Stimulated activated CD4-positive, alpha-beta T cell treated with anti-CD3 and anti-CD28 coated beads, Interleukin-2, amount 100 ng/mL, for 48 hours (primary cell): ENCODE data around the gene CAPN5.

Experiments
- DNase-seq, 2 donors: peaks; one replicate each; pipeline ENCODE4 v3.0.0-alpha.2; 2020

Gene CAPN5

DNA sequence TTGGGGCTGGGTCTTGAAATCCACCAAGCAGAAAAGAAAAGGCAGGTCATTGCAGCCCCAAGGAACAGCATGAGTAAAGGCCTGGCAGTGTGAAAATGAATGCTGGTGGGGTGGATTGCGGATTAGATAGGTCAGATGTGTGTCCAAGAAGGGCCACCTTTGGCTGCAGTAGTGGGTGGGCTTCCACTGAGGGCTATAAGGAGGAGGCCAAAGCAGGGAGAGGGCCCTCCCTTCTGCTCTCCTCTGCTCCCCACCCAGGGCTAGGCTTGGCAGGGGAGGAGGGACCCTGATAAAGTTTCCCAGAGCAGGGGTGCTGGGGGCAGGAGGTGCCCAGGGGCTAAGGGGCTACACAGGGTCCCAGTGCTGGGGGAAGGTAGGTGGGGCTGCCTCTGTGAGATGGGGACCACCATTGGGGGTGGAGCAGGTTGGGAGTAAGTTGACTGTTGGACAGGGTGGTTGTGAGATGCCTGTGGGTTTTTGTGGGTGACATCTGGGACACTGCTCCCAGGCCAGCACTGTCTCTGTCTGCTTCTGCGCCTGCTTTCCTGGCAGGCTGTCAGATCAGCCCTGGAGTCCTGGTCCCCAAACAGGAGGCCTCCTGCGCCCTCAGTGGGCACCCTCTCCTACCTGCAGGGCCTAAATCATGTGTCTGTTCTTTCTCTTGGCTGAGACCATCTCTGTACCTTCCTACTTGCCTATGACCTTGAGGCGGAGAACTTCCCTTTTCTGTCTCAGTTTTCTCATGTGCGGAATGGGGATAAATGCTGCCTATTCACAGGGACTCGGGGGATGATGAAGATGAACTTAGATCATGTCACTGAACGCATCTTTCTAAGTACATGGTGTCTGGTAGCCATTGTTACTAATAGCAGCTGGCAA, 1.9 kb downstream of the CAPN5 start:
- DNase-seq, result no peak

DNA sequence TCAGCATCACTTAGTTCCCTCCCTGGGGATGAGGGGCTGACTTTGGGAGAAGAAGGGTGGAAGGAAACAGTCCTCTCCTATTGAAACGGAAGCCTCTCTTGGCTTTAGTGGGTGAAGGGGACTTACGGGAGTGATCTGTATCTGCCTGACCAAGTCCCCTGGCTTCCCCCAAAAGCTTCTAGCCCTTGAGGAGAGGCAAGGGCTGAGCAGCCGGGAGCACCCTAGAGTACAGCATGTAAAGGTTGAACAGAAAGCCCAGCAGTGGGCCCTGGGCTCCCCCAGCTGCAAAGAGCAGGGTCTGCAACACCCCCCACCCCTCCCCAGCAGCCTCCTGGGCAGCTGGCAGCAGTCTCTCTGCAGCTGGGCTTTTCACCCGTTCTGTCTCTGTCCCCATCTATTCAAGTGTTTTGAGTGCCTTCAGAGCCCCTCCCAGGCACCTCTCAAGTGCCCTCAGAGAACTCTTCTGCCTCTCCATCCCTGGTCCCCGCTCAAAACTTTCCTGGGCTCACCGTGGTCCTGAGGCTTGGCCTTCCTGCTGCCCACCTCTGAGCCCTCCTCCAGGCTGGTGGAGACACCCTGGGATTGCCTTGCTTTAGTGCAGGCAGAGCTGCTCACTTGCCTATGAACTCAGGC, 2.7 kb downstream of the CAPN5 start:
- DNase-seq, result no peak

DNA sequence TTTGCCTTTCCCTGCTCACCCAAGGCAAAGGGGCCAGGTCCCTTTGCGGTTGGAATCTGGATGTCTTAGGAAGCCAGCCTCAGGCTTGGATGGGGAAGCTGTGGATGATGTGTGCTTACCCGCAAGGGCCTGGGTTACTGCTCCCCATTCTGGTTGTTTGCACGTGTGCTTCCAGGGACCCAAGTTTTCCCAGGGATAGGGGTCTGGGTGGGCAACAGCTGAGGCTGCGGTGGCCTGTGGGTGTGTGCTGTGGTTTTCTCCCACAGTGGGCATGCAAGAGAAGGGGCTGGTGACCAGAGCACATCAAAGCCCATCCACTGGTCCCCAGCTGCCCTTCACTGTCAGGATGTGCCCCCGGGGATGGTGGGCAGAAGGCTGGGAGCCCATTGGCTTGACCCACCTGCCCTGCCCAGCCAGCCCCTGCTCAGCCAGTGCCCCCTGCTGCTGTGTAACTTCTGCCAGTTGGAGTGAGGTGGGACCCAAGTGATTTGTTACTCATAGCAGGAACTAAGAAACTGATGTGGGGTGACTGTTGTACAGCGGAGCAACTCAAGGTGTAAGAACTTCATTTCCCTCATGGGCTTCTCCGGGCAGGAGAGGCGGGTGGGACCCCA, 3.3 kb downstream of the CAPN5 start:
- DNase-seq, result no peak

DNA sequence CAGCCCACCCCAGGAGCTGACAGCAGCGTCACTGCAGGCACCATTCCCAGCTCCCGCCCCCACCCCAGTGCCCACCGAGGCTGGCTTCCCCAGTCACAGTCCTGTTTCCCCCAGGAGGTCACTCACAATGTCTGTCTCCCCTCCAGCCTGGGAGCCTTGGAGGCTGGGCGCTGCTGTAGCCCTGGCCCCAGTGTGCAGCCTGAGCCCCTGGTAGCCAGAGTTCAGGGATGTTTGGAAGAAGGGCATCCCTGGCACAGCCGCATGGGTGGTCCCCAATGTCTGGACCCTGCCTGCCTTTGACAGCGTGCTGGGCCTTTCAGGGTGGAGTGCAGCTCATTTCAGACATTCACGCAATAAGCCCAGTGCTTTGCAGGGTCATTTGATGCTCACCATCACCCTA, 4.3 kb downstream of the CAPN5 start:
- no peak for DNase-seq

DNA sequence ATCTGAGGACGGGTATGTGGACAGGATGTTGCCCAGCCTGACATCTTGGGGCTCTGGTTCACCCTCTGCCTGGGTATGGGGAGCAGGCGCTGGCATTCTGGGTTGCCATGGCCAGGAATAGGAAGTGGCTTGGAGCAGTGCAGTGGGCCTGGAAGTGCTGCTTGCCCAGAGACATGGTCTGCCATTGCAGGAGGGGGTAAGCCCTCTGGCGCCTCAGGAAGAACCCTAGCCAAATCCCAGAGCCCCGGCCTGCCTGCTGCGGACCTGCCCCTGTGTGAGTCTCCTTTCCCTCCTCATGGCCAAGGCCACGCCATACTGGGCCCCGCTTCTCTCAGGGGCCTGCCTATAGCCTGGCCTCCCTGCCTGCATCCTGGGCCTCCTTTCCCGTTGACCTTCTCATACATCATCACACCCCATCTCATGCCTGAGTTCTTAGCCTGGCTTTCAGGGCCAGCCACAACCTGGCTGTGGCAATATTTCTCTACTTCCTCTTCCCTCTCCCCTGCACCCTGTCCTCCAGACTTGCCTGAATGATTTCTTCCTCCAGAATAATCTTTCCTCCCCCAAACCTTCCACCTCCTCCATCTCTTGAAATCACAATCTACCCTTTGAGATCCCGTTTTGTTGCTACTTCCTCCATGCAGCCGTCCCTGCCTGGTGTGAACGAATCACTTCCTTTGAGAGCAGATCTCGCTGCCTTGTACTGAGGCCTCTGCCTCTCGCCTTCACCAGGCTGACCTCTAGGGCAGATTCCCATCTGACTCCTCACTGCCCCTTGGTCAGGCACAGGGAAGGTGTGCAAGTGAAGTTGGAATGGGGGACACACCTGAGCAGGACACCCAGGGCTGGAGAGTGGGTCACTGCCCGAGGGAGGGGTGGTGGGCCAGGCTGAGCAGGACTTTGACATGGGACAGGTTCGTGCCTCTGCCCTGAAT, 5.2 kb downstream of the CAPN5 start:
- no peak for DNase-seq

DNA sequence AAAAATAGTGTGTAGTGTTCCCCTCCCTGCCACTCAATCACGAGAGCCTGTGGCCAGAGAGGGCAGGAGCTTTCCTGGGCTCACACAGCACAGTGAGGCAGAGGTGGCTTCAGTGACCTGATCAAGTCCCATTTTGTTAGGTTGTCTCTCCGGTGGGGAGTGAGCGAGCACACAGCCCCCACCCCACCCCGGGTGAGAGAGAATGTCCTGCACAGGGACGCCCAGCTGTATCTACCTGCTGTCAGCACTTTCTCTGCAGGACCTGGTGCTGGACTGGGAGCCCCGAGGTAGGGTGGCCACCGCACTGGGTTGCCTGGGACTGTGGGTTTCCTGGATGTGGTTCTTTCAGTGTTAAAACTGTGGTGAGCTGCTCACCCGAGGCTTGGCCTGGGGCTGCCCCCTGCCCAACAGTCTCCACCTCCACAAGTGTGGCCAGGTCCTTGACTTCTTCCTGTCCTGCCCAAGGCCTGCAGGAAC, 6.1 kb downstream of the CAPN5 start:
- no peak for DNase-seq

DNA sequence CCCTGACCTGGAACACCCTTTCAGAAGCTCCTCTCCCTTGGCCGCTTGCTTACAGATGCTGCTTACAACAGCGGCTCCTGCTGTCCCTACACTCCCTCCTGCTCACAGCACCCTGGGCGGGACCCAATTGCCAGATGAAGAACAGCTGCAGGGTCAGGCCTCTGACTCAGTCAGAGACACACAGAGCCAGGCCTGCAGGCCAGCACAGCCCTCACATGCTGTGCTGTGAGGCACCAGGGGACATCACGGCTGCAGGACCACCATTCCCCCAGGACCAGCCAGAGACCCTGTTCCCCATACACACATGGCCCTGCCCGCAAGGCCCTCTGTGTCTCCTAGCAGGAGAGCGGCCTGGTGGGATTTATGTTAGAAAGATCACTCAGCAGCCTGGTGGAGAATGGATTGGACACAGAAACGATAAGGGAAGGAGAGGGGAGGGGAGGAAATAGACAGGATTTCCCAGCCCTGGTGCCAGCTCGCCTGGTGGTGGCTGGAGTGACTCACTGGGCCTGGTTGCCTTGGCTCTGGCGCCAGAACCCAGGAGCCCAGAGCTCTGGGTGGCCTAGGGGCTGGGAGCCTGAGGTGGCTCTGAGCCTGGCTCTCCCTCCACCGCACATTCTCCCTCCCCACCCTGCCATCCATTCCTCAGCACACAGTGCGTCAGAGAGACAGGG, 6.7 kb downstream of the CAPN5 start:
- no peak for DNase-seq

DNA sequence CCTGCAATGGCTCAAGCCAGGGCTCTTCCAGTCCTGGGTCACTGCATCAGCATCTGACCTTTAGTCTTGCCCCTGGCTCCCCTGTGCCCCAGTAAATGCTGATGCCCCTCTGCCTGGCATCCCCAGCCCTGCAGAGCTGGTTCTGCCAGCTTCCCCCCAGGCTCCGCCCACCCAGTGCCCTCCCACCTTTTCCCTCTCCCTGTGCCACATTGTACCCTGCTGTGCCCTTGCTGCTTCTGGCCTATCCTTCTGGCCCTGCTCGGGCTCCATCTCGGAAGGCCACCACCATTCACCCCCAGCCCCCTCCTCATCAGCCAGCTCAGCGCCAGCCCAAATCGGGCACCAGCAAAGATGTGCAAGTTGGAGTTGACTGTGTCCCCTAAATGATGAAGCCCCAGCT, 7.4 kb downstream of the CAPN5 start:
- no peak for DNase-seq

DNA sequence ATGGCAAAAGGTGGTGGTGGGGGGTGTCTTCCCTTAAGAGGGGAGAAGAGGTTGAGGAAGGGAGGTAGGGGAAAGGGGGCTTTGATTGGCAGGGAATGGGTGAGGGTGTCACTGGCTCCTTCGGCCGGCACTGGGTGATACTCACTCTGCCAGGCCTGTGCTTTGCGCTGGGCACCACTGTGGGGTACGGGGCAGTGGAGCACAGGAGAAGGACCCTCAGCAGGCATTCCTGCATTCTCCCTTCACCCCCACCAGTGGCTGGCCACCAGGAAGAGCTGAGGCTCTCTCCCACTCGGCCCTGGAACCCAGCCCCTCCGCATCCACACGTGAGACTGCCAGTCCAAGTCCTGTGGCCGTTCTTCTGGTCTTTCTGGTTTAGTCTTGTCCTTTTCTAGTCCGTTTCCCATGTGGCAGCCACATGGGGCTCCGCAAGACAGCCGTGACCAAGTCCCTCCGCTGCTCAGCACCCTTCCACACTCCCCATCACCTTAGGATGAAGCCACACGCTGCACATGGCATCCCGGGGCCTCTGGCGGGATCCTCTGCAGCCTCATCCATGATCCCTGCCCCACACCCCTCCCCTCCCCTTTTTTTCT, 8.0 kb downstream of the CAPN5 start:
- no peak for DNase-seq

DNA sequence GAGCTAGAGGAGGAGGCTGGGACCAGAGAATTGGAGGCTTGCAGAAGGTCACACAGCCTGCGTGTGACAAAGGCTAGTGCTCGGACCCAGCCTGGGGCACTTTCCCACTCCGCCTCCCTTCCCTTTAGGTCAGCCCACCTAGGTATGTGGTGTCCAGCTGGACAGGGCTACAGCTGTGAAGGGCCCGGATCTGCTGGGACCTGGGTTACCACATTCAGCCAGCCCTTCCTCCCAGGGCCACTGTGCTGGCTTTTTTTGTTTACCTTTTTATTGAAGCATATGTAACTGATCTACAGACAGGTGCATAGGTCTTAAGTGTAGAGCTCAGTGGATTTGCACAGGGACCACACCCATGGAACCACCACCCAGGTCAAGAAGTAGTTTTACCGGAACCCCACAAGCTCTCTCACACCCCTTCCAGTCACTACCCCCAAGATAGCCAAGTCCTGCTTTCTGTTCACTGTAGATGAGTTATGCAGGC, 8.7 kb downstream of the CAPN5 start:
- DNase-seq, result no peak

DNA sequence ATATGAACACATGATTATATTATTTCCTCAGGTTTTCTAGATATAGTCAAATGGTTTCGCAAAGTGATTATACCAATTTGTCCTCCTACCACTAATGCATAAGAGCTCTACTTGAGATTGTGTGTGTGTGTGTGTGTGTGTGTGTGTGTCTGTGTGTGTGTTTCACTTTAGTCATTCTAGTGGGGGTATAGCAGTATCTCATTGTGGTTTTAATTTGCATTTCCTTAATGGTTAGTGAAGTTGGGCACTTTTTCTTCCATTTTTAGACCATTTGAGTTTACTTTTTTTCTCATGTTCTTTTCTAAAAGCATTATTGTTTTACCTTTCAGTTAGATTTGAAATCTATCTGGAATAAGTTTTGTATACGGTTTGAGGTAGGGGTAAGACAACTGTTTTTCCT, 12.9 kb downstream of the CAPN5 start:
- DNase-seq, result no peak

DNA sequence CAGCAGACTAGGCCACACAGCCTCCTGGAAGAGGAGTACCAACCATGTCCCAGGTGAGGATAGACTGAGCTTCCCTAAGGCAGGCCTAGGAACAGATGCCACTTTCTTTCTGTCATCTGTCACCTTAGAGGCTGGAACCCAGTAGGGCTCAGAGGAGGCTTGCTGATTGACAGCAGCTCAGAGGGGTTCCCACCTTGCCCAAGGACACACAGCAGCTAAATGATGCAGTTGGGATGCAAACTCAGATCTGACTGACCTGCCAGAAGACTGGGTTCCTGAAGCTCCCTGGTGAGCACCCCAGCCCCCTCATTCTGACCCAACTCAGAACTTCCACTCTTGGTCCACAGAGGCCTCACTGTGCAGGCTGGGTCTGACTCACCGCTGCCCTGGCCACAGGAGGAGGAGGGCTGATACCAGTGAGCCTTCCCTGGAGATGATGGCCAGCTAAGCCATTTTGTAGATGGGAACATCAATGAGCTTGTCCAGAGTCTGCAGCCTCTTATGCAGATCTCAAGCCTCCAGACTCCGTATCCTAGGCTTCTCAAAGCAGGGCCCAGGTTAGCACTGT, 14.0 kb downstream of the CAPN5 start:
- DNase-seq, result no peak

DNA sequence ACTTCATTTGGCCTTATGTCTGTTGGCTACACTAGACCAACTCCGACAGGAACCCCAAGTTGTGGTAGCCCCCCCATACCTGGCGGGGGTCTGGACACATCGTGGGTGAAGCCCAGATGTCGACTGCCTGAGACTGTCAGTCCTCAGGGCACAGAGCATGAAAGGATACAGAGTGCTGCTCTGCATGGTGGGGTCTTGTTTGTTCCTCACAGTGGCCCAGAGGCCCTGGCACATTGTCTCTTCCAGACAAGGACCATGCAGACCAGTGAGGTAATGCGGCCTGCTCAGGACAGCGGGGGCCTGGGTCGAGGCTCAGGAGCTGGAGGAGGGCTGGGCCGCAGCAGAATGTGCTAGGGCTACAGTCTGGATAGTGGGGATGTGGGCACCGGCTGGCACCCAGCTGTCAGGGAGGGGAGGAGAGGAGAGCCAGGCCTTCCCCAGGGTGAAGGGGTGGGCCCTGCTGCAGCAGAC, 14.6 kb downstream of the CAPN5 start:
- no peak for DNase-seq

DNA sequence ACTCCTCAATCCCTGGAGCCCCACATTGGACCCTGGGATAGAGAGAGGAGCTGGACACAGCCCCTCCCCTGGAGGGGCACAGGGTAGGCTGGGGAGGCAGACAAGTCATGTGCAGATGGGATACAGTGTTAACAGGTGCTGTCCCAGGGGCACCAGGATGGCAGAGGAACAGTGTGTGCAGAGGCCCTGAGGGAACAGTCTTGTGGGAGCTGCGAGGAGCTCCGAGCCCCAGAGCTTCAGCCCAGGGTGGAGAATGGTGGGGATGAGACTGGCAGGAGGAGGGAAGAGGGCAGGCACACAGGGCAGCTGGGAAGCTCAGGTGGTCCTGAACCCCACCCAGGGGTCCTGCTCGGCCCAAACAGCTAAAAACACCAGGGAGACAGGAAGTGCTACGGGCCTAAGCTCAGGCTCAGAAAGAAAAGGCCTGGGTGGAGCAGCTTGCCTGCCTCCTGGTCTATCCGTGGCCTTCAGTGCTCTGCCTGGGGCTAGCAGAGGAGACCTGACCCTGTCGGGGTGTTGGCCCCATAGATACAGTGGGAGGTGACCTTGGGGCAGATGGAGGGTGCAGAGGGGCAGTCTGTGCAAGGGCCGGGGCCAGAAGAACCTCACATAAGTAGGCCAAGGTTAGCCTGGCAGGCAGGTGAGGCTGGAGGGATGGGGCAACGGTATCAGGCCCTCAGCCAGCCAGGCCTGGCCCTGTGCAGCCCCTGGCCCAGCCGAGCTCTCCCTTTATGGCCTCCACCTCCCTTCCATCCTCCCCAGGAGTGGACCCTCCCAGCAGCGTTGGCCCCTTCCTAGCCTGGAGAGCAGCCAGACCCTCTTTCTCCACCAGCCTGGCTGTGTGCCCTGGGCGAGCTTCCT, 15.4 kb downstream of the CAPN5 start:
- DNase-seq, result no peak

DNA sequence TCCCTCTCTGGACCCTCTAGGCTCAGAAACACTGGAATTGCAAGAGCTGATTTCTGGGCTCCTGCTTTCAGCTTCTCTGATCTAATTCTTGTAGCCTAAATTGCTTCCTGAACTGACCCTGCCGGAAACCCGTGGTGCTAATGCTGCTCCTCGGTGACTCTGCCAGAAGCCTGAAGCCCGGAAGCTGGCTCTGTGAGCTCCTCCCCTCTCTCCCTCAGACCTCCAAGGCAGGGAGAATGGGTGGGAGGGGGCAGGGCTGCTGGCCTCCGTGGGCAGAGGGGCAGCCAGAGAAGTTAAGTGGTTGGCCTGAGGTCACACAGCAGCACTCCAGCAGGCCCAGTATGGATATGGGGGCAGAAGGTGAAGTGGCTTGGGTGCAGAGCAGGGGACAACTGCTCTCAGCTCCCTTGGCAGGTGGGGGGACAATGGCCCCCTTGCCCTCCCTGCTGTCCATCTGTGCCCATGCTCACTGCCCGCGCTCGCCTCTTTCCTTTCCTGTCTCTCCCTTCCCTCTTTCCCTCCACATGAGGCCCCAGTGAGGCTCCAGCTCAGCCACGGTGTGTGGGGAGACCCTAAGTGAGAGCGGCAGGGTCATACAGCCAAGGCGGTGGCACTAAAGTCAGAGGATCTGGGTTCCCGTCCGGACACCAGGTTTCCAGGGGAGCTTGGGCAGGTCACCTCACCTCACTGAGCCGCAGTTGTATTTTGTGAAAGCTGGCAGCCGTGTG, 16.2 kb downstream of the CAPN5 start:
- no peak for DNase-seq

DNA sequence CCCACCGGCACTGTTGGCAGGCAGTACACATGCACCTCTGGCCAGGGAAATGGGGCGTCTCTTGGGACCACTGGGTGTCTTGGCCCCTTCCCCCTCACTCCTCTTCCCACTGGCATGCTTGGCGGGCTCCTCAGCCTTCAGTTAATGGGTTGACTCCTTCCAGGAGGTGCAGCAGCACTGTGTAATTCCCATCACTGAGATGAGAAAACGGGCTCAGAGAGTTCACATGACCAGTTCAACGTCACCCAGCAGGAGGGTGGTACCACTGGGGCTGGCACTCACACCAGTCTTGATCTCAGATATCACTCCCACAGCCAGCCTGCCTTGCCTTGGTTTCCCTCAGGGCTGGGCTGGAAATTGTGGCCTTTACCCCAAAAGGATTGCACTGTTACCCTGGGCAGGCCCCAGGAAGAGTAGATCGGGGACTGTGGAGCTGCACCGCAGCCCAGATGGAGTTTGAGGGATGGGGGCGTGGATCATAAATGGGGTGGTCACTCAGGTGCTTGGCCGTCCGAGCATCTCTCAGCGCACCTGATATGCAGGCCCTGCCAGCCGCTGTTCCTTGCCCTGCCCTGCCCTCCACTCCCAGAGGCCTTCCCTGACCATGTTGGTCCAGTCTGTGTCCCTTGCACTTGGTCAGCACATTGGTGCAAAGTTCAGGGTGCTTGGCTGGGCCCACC, 16.9 kb downstream of the CAPN5 start:
- DNase-seq, result no peak

DNA sequence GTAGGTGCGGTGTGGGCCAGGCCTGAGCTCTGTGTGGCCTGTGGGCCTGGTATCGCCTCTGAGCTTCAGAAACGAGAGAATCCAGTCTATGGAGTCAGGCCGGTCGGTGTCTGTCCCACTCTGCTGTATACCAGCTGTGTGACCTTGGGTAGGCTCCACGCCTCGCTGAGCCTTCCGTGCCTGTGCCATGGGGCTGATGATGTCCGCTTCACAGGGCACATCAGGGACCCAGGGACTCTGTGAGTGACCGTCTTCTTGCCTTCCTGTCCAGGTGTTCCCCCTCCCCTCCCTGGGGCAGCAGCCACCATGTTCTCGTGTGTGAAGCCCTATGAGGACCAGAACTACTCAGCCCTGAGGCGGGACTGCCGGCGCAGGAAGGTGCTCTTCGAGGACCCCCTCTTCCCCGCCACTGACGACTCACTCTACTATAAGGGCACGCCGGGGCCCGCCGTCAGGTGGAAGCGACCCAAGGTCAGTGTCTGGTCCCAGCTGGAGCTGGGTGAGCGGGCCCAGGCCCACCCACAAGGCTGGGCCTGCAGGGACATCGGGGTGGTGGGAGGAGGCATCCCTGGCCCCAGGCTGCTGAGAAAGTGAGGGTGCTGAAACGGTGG, 17.9 kb downstream of the CAPN5 start:
- no peak for DNase-seq

DNA sequence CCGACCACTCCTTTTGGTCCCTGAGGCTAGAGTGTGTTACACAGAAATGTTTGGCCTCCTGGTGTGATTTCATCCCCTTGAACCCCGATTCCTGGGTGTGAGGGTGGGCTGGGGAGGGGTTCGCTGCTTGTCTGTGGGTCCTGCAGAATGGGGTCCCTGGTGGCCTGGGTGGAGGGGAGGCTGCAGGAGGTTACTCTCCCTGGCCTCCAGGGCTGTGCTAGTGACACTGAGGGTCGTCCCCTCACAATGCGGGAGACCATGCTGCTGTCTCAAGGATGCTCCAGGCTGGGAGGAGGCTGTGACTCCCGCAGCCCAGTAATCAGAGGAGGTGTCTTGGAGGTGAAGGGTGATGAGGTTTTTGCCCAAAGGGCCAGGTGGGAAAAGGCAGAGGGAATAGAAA, 18.9 kb downstream of the CAPN5 start:
- no peak for DNase-seq
